ENCODE data around the gene CRACR2B.
A peak's percentile ranks its signal among the peaks of the same experiment; 100 is the strongest.

CRACR2B gene

GRCh38 chr11:842370-843002 is 14.8 kb downstream of the CRACR2B start, which contains the start of the genes POLR2L and TSPAN4:
Gene POLR2L, minus strand, starts transcription at chr11:842529. Its CDS starts 21 bp downstream, at chr11:842508.
Gene TSPAN4, plus strand, starts transcription at chr11:842852. Its CDS starts 7,453 bp downstream, at chr11:850305.
- Histone ChIP-seq H3F3A (ENCODE audit: low read depth) (no peaks in the 10 kb centered on the region), H3K79me2 (ENCODE audit: insufficient read depth, low read length) (peaks cover 31% of the 10 kb centered on the region), H3K36me3 (ENCODE audit: insufficient read depth, low read length) (peaks cover 13% of the 10 kb centered on the region; the same call in 1 of the 2 replicates), H4K20me1 (ENCODE audit: insufficient read depth, low read length, poor library complexity, severe bottlenecking) (peaks cover 28% of the 10 kb centered on the region), H3K9ac (ENCODE audit: low read depth, low read length, poor library complexity, severe bottlenecking) (peak within 1 kb of the TSS; percentile 88), H3K4me3 (ENCODE audit: low read length, poor library complexity, severe bottlenecking) (peak within 1 kb of the TSS; percentile 97), H3K9me3 (ENCODE audit: insufficient read depth, low read depth, low read length) (no peaks in the 10 kb centered on the region), H2AFZ (ENCODE audit: low read length) (peak within 1 kb of the TSS; percentile 99), H3K4me1 (ENCODE audit: insufficient read depth, low read length, poor library complexity, severe bottlenecking) (peaks cover 49% of the 10 kb centered on the region), H3K4me2 (ENCODE audit: low read depth, low read length, poor library complexity, severe bottlenecking) (peak within 1 kb of the TSS; percentile 79), H3K9me2 (replicated peaks; ENCODE audit: low read depth, low read length) (no peaks in the 10 kb centered on the region), H3K27me3 (ENCODE audit: insufficient read depth, low read length, poor library complexity, severe bottlenecking) (no peaks in the 10 kb centered on the region)
- TF ChIP-seq CTCF (conservative IDR thresholded peaks at IDR 0.05; ENCODE audit: low read length) (no peak), EZH2phosphoT487 (IDR thresholded peaks at IDR 0.05; ENCODE audit: borderline replicate concordance) (no peak)

GRCh38 chr11:843086-843734 is 15.5 kb downstream of the CRACR2B start:
- peak overlapping the region; percentile 99 for H2AFZ ChIP-seq (ENCODE audit: low read length)
- H3K79me2 ChIP-seq (ENCODE audit: insufficient read depth, low read length), result peaks cover 31% of the 10 kb centered on the region
- H3K9me3 ChIP-seq (ENCODE audit: insufficient read depth, low read depth, low read length), result no peaks in the 10 kb centered on the region
- H3K27me3 ChIP-seq (ENCODE audit: insufficient read depth, low read length, poor library complexity, severe bottlenecking), result no peaks in the 10 kb centered on the region
- H3K9ac ChIP-seq (ENCODE audit: low read depth, low read length, poor library complexity, severe bottlenecking), result peak overlapping the region; percentile 88
- peaks cover 49% of the 10 kb centered on the region for H3K4me1 ChIP-seq (ENCODE audit: insufficient read depth, low read length, poor library complexity, severe bottlenecking)
- peak overlapping the region; percentile 79 for H3K4me2 ChIP-seq (ENCODE audit: low read depth, low read length, poor library complexity, severe bottlenecking)
- H3K4me3 ChIP-seq (ENCODE audit: low read length, poor library complexity, severe bottlenecking), result peak overlapping the region; percentile 97
- peaks cover 13% of the 10 kb centered on the region; the same call in 1 of the 2 replicates for H3K36me3 ChIP-seq (ENCODE audit: insufficient read depth, low read length)
- no peaks in the 10 kb centered on the region for H3K9me2 ChIP-seq (replicated peaks; ENCODE audit: low read depth, low read length)
- H3F3A ChIP-seq (ENCODE audit: low read depth), result no peaks in the 10 kb centered on the region
- peaks cover 28% of the 10 kb centered on the region for H4K20me1 ChIP-seq (ENCODE audit: insufficient read depth, low read length, poor library complexity, severe bottlenecking)
- no peak for TF ChIP-seq EZH2phosphoT487 (IDR thresholded peaks at IDR 0.05; ENCODE audit: borderline replicate concordance)
- TF ChIP-seq CTCF (conservative IDR thresholded peaks at IDR 0.05; ENCODE audit: low read length), result no peak; the same call in 1 of the 2 replicates

- H3K9ac ChIP-seq (ENCODE audit: low read depth, low read length, poor library complexity, severe bottlenecking), result peak overlapping the region; percentile 88
- no peak overlapping the region for H2AFZ ChIP-seq (ENCODE audit: low read length)
- H3K79me2 ChIP-seq (ENCODE audit: insufficient read depth, low read length), result peaks cover 31% of the 10 kb centered on the region
- no peaks in the 10 kb centered on the region for H3F3A ChIP-seq (ENCODE audit: low read depth)
- peak overlapping the region; percentile 79 for H3K4me2 ChIP-seq (ENCODE audit: low read depth, low read length, poor library complexity, severe bottlenecking)
- H4K20me1 ChIP-seq (ENCODE audit: insufficient read depth, low read length, poor library complexity, severe bottlenecking), result peaks cover 24% of the 10 kb centered on the region
- H3K4me3 ChIP-seq (ENCODE audit: low read length, poor library complexity, severe bottlenecking), result peak overlapping the region; percentile 97
- H3K9me2 ChIP-seq (replicated peaks; ENCODE audit: low read depth, low read length), result no peaks in the 10 kb centered on the region
- H3K4me1 ChIP-seq (ENCODE audit: insufficient read depth, low read length, poor library complexity, severe bottlenecking), result peaks cover 49% of the 10 kb centered on the region
- TF ChIP-seq EZH2phosphoT487 (IDR thresholded peaks at IDR 0.05; ENCODE audit: borderline replicate concordance), result no peak
- TF ChIP-seq CTCF (conservative IDR thresholded peaks at IDR 0.05; ENCODE audit: low read length), result peak; percentile 32; the same call in 1 of the 2 replicates
- no peaks in the 10 kb centered on the region for H3K9me3 ChIP-seq (ENCODE audit: insufficient read depth, low read depth, low read length)
- no peaks in the 10 kb centered on the region for H3K27me3 ChIP-seq (ENCODE audit: insufficient read depth, low read length, poor library complexity, severe bottlenecking)
- H3K36me3 ChIP-seq (ENCODE audit: insufficient read depth, low read length), result peaks cover 8% of the 10 kb centered on the region; the same call in 1 of the 2 replicates
These were observed 16.3 kb downstream of the CRACR2B start for GRCh38 chr11:843818-844692.

All from Loucy (cell line).